IPS-NIHi7 (cell line): ENCODE measurements around the gene CFAP107.
"Not testable (repeated sequence)": the region's sequence is repeated elsewhere in the genome, so short reads cannot be mapped to it uniquely, and the experiment has no call there.

Experiments
- DNase-seq: peaks from one replicate; pipeline ENCODE4 v3.0.0; 2012; ENCODE audit warnings: mixed read lengths; ENCODE audit errors: extremely low spot score

The CFAP107 gene

GRCh38 chr1:12778061-12778460, 32.1 kb downstream of the CFAP107 start:
- no peak for DNase-seq

GRCh38 chr1:12778907-12779306, 32.9 kb downstream of the CFAP107 start:
- DNase-seq, result no peak

DNA sequence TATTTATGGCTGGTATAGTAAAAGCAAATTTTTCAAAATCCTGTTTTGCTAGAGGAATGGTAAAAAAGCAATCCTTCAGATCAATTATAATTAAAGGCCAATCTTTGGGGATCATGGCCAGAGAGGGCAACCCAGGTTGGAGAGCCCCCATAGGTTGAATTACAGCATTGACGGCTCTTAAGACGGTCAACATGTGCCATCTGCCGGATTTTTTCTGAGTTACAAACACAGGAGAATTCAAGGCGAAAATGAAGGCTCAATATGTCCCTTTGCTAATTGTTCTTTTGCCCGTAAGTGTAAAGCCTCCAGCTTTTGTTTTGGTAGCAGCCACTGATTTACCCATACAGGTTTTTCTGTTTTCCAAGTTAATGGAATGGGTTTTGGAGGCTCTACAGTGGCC, 35.5 kb downstream of the CFAP107 start:
- not testable (repeated sequence) for DNase-seq

- not testable (repeated sequence) for DNase-seq
Measured at GRCh38 chr1:12783783-12784182, 37.8 kb downstream of the CFAP107 start.

- not testable (repeated sequence) for DNase-seq
Measured at GRCh38 chr1:12784729-12785128, 38.7 kb downstream of the CFAP107 start.

- DNase-seq, result not testable (repeated sequence)
Measured at GRCh38 chr1:12791097-12791496, 45.1 kb downstream of the CFAP107 start, which contains the start of gene PRAMEF1. Gene PRAMEF1 (plus strand): TSS chr1:12791397. CDS start chr1:12793228, 1,831 bp downstream.

GRCh38 chr1:12798911-12799310, 52.9 kb downstream of the CFAP107 start:
- no peak for DNase-seq

- DNase-seq, result no peak
Measured at GRCh38 chr1:12799730-12800129, 53.7 kb downstream of the CFAP107 start.

DNA sequence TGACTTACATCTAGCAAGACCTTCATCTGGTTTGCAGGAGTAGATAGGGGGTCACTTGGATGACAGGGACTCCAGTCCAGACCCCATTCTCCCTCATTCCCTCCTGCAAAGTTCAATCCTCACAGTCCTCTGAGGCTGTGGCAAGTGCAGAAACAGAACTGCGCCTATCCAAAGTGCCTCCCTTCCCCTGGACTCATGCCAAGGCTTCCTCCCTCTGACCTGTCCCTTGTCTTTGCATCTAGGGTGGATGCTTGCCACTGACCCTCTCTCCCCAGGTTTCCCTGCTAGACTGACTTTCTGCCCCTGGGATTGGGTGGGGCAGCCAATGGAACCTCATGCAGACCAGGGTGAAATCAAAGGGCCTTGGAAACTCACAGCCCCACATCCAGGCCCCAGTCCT, 63.9 kb downstream of the CFAP107 start:
- no peak for DNase-seq

- no peak for DNase-seq
Measured at GRCh38 chr1:12810691-12811408, 64.8 kb downstream of the CFAP107 start.

GRCh38 chr1:12811409-12811784, 65.4 kb downstream of the CFAP107 start:
- no peak for DNase-seq
